ENCODE results near the gene TLE1.

DNA sequence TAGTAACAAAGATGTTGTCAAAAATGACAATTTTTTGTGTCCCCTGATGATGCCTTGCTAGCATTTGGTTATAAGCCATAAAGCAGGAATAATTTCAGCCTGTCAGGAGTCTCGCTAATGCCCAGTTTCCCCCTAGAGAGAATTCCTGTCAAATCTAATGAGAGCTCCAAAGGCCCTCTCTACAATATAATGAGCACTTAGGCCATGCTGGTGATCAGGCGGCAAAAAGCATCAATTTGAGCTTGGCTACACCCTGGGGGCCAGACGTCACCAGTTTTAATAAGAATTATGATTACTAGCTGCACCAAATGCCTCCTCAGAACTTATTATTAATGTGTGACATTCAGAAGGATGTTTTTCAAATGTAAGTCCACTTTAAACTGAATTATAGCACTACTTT is 6.1 kb downstream of the TLE1 start:
- TF ChIP-seq, protein P1, sequence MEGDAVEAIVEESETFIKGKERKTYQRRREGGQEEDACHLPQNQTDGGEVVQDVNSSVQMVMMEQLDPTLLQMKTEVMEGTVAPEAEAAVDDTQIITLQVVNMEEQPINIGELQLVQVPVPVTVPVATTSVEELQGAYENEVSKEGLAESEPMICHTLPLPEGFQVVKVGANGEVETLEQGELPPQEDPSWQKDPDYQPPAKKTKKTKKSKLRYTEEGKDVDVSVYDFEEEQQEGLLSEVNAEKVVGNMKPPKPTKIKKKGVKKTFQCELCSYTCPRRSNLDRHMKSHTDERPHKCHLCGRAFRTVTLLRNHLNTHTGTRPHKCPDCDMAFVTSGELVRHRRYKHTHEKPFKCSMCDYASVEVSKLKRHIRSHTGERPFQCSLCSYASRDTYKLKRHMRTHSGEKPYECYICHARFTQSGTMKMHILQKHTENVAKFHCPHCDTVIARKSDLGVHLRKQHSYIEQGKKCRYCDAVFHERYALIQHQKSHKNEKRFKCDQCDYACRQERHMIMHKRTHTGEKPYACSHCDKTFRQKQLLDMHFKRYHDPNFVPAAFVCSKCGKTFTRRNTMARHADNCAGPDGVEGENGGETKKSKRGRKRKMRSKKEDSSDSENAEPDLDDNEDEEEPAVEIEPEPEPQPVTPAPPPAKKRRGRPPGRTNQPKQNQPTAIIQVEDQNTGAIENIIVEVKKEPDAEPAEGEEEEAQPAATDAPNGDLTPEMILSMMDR (IDR thresholded peaks at IDR 0.05; ENCODE audit: low read depth, low read length) = no peak
- TF ChIP-seq EZH2phosphoT487 (IDR thresholded peaks at IDR 0.05; ENCODE audit: low read depth) = no peak
